EL (cell line): ENCODE results near the gene TRIM66.

Experiments used
- DNase-seq: peaks from one replicate; pipeline ENCODE4 v3.0.0-alpha.2; 2016

TRIM66 gene

GRCh38 chr11:8714622-8715225, 32.3 kb upstream of the TRIM66 start:
- peak; percentile 31 for DNase-seq

- DNase-seq = no peak
Measured at GRCh38 chr11:8713760-8714454, 31.4 kb upstream of the TRIM66 start.

- no peak for DNase-seq
Measured at GRCh38 chr11:8712506-8712905, 30.0 kb upstream of the TRIM66 start.

GRCh38 chr11:8711895-8712442, 29.5 kb upstream of the TRIM66 start:
- no peak for DNase-seq

GRCh38 chr11:8709777-8710176, 27.3 kb upstream of the TRIM66 start:
- DNase-seq = no peak

- peak; percentile 50 for DNase-seq
Measured at GRCh38 chr11:8709002-8709672, 26.7 kb upstream of the TRIM66 start.

- no peak for DNase-seq
Measured at GRCh38 chr11:8707541-8708191, 25.2 kb upstream of the TRIM66 start.

GRCh38 chr11:8706673-8707432, 24.4 kb upstream of the TRIM66 start:
- DNase-seq = no peak

GRCh38 chr11:8705146-8705545, 22.7 kb upstream of the TRIM66 start:
- no peak for DNase-seq

- DNase-seq = no peak
Measured at GRCh38 chr11:8704136-8704535, 21.7 kb upstream of the TRIM66 start.

- DNase-seq = no peak
Measured at GRCh38 chr11:8702598-8702915, 20.1 kb upstream of the TRIM66 start.

GRCh38 chr11:8701891-8702597, 19.6 kb upstream of the TRIM66 start:
- DNase-seq = no peak

- peak; percentile 61 for DNase-seq
Measured at GRCh38 chr11:8699903-8700302, 17.4 kb upstream of the TRIM66 start.

- no peak for DNase-seq
Measured at GRCh38 chr11:8698917-8699441, 16.5 kb upstream of the TRIM66 start.

- DNase-seq = no peak
Measured at GRCh38 chr11:8698379-8698851, 15.9 kb upstream of the TRIM66 start.

- DNase-seq = no peak
Measured at GRCh38 chr11:8697054-8697453, 14.6 kb upstream of the TRIM66 start.

GRCh38 chr11:8694137-8694536, 11.7 kb upstream of the TRIM66 start:
- no peak for DNase-seq

GRCh38 chr11:8693555-8693954, 11.1 kb upstream of the TRIM66 start:
- DNase-seq = no peak

GRCh38 chr11:8693010-8693551, 10.6 kb upstream of the TRIM66 start:
- DNase-seq = no peak

GRCh38 chr11:8692417-8692816, 10.0 kb upstream of the TRIM66 start:
- no peak for DNase-seq

- no peak for DNase-seq
Measured at GRCh38 chr11:8691601-8692000, 9.1 kb upstream of the TRIM66 start.
